Stromal cell of bone marrow (primary cell): ENCODE data around the gene FBXW7.

Experiments used
- DNase-seq: peaks from one replicate; pipeline ENCODE4 v3.0.0-alpha.2; 2012; ENCODE audit warnings: low read depth

The FBXW7 gene

DNA sequence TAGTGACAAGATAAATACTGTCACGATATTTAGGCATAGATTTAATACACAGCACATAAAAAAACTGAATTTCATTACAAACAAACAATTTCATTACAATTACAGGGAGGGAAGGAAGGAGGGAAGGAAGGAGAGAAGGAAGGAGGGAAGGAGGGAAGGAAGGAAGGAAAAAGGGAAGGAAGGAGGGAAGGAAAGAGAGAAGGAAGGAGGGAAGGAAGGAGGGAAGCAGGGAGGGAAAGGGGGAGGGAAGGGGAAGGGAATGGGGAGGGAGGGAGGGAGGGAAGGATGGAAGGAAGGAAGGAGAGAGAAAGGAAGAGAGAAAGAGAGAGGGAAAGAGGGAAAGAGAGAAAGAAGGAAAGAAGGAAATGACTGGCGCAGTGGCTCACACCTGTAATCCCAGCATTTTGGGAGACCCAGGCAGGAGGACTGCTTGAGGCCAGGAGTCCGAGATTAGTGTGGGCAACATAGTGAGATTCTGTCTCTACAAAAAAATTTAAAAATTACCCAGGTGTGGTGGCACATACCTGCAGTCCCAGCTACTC, 64.6 kb downstream of the FBXW7 start:
- no peak for DNase-seq

DNA sequence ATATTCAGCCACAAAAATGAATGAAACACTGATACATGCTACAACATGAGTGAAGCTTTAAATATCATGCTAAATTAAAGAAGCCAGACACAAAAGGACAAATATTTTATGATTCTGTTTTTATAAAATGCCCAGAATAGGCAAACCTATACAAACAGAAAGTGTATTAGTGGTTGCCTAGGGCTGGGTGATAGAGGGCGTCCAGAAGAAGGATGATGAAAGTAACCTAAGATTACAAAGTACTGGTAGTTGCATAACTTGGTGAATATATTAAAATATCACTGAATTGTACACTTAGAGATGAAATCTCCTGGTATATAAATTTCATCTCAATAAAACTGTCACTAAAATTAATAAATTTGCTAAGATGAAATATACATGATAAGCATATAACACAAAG, 67.5 kb downstream of the FBXW7 start:
- DNase-seq: no peak

DNA sequence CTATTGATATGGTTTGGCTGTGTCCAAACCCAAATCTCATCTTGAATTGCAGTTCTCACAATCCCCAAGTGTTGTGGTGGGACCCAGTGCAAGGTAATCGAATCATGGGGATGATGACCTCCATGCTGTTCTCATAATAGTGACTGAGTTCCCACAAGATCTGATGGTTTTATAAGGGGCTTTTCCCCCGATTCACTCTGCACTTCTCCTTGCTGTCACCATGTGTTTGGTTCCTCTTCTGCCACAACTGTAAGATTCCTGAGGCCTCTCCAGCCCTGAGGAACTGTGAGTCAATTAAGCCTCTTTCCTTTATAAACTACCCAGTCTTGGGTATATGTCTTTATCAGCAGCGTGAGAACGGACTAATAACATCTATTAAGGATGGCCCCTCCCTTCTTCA, 68.8 kb downstream of the FBXW7 start:
- no peak for DNase-seq

DNA sequence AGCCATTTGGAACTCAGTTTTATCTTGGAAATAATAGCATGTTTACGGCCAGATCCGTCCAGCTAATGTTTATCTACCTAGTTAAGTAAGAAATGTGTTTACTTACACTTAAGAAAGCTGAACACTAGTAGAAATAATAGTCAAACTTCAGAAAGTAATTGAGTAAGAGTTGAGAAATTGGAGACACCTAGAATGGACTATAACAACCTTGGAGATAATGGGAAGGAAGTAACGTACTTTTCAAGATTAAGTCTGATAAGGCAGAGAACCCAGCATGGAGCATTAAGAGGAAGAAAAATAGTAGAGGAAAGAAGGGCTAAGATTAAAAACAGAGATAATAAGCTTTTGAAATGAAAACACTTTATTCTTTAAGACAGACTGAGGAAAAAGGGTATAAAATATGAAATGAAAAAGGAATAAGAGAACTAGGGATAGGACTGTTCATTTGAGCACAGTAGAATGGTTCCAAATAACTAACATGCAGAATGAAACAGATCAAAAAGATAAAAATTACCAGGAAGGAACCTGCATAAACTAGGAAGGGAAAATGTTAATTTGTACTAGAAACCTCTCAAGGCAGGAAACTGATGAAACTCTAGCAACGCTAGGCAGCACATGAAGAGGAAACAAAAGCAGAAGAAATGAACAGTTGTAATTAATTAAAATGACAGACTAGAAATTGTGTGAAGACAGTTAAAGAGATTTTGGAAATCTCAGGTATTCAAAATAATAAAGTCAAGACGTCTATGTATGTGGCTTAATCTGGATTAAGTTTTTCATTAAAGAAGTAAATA, 71.7 kb downstream of the FBXW7 start:
- no peak for DNase-seq

DNA sequence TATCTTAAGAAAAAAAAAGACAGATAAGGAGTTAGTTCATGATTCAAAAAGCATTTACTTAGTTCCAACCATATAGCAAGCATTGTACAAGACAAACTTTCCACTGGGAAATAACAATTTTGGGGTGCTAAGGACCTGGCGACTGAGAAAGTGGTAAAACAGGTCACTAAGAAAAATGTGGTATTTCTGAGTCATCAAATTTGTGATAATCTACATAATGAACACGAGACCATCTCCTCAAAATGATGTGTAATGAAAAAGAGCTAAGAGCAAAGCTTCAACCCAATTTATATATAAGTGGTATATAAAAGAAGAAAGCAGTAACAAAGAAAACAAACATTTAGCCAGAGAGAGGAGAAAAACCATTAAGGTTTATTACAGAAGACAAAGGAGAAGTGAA, 72.3 kb downstream of the FBXW7 start:
- no peak for DNase-seq

DNA sequence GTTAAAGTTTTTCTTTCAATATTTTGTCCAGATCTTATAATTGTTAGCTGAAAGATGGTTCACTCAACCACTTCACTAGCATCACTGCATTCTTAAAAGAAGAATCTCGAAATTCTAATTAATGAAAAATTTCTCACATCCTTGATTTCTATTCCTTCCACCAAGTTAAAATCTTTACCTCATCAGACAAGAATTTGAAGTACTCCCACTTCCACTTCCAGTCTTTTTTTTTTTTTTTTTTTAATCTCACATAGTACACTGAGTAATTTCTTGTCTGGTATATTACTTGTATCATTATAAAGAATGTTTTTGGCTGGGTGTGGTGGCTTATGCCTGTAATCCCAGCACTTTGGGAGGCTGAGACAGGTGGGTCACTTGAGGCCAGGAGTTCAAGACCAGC, 73.2 kb downstream of the FBXW7 start:
- DNase-seq: no peak

DNA sequence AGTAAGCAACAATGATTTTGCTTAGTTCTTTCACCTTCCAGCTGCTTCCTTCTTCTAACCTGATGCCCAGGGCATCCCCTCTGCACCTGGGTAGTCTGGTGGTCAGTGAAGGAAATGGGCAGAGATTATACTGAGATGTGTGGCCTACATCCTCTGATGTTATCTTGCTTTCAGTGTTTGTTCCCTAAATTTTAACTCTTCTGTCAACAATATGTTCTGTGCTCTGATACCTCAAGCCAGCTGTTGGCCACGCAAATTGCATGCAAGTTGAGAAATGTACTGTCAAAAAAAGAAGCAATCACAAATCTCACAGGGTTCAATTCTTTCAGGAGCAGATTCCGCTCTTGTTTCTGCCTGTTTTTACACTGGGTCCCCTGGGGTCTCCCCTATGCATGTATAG, 73.8 kb downstream of the FBXW7 start:
- no peak for DNase-seq

DNA sequence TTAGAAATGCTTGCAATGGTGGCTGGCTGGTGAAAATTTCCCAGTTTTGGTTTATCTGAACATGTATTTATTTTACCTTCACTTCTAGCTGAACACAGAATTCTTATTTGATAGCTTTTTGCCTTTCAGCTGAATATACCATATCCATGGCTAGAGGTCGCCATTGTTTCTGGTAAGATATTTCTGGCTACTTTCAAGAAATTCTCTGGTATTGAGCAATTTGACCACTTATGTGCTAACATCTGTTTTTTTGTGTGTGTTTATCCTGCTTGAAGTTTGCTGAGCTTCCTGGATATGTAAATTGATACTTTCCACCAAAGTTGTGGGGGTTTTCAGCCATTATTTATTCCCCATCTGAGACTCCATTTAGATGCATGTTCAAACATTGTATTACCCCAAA, 75.4 kb downstream of the FBXW7 start:
- peak; percentile 61 for DNase-seq

DNA sequence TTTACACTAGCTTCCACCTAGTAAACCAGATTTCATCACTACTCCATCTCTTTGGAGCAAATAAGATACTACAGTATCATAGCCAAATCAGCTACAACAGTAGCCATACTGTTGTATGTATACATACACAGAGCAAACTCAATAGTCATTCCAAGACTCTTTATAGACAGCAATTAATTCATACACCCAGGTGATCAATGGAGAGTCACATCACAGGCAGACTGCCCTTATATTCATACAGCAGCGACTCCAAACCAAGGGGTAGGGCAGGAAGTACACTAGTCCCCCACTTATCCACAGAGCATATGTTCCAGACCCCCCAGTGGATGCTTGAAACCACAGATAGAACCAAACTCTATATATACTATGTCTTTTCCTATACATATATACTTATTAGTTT, 76.6 kb downstream of the FBXW7 start:
- no peak for DNase-seq

DNA sequence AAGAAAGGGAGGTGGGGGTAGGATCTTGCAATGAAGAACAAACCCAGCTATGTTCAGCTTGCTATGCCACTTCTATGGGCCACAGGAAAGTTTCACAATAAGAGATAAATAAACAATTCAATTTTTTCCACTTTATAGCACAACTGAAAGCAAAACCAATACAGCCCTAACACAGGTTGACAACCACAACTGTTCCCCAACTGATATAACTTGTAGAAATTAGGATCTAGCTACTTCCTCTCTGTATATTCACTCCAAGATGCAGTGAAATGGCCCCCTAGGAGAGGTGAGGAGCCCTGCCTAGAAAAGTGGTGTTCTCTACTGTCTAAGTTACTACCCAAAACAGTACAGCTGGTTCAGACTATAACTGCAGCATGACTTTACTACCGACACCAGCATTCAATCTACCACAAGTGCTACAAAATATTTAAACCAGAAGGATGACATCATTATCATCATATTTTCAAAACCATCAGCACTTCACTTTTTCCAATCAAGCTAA, 77.0 kb downstream of the FBXW7 start:
- DNase-seq: no peak

DNA sequence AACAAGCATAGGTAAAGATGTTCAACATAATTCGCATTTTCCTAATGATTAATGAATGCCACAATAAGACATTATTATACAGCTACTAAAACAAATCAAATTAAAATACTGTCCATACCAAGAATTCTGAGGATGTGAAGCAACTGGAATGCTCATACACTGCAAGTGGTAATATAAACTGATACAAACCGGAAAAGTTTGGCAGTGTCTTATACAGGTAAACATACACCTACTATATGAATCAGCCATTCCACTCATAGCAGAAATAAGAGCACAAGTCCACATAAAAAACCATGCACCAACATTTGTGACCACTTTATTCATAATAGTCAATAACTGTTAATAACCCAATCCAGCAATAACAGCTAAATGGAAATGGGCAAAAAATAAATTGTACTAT, 79.3 kb downstream of the FBXW7 start:
- no peak for DNase-seq

DNA sequence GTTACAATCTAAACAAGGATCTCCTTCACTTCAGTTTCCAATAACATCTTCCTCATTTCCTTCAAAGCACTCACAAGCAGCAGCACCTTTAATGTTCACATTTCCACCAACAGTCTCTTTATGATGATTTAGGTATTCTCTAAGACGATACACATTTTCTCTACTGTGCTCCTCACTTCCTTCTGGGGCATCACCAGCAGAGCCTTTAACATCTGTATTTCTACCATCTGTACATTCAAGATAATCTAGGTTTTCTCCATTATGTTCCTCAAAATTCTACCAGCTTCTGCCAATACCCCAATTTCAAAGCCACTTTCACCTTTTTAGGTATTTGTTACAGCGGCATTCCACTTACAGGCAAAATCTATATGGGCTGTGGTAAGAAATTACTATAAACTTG, 80.6 kb downstream of the FBXW7 start:
- no peak for DNase-seq

DNA sequence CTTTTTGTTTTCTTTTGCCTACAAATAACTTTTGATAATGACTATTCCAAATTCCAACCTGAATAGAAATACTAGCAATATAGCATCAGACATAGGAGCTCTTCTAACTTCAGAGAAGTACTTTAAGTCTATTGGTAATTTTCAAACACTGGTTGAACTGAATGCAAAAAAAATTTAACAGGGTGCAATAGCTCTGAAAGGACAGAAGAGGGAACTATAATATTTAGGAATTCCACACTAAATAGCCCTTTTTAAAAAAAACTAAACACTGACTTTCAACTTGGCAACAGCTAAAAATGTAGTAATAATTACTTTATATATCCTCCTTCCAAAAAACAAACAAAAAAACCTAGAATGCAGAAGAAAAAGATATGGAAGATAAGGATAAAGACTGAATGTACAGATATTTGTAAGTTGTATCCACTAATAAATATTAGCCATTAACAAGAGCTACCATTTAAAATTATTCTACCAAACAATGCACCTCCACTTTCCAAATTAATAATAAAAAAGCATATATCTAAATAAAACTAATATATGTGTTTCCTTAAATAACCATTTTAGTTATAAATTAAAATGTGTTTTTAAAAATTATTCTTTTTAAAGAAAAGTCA, 81.4 kb downstream of the FBXW7 start:
- DNase-seq: peak; percentile 10

DNA sequence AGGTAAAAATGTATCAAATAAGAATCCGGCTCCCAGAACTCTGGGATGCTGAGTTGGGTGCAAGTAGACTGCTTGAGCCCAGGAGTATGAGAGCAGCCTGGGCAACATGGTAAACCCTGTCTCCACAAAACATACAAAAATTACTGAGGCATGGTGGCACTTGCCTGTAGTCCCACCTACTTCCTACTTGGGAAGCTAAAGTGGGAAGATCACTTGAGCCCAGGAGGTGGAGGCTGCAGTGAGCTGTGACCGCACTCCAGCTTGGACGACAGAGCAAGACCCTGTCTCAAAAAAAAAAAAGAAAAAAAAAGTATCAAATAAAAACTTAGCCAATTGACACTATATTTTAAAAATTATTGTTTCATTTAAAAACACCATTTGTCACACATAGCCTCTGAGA, 84.4 kb downstream of the FBXW7 start:
- no peak for DNase-seq

DNA sequence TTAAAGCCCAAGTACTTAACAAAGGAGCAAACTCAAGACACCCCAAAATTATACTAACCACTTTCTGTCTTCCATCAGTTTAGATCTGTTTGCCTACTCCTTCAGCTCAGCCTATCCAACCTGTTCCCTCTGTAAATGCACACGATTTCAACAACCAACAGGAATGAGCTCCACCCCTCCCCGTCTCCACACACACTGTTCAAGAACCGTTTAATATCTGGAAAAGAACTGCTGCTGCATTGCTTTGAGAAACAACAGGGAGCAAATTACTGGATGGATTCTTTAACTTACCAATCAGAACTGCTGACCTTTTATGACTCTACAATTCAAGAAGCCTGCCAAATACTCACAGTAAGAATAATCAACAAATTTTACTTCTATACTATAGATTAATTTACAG, 87.0 kb downstream of the FBXW7 start:
- DNase-seq: no peak

DNA sequence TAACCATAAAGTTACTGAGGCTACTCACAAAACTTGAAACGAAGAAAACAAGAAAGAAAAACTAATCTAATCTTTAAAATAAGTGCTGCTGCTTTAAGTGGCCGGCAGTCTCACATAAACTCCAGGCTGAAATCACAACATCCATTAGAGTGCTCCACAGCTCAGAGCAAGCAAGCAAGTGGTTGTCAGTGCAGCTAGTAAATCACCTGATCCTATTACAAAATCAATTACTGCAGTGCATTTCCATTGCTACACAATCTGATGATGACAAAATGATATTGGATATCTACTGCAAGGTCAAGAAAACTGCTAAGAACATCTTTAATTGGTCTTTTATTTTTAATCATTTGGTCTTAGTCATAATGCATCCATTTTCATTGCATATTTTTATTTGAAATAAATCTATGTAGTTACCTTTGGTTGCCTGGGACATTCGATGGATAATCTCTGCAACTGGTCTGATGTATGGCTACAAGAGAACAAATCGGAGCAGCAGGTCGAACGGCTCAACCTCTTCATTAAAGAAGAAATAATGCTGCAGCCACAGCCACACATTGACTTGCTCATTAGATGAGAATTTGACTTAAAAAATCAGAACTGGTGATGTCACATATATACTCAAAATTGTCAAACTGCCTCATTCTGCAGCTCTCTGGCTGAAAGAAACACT, 87.7 kb downstream of the FBXW7 start:
- no peak for DNase-seq

DNA sequence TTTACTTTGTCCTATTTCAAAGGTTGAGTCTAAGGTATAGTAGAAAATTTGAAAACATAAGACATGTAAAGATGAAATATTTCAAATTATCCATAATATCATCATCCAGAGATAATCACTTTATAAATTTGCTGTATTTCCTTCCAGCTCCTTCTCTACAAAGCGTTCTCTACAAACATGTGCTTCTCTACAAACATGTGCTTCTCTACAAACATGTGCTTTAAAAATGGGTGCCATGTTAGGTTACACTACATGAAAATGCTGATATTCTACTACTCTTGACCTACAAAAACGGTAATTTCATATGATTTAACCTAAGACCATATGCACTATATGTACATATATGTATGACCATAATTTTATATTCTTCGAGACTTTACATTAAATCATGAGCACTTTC, 92.0 kb downstream of the FBXW7 start:
- no peak for DNase-seq

DNA sequence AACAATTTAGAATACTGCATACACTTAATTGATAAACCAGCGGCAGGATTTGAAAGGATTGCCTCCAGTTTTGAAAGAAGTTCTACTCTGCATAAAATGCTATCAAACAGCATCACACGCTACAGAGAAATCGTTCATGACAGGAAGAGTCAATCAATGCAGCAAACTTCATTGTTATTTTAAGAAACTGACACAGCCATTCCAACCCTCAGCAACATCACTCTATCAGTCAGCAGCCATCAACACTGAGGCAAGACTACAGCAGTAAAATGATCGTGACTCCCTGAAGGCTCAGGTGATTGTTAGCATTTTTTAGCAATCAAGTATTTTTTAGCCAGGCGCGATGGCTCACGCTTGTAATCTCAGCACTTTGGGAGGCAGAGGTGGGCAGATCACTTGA, 98.3 kb downstream of the FBXW7 start:
- DNase-seq: no peak

DNA sequence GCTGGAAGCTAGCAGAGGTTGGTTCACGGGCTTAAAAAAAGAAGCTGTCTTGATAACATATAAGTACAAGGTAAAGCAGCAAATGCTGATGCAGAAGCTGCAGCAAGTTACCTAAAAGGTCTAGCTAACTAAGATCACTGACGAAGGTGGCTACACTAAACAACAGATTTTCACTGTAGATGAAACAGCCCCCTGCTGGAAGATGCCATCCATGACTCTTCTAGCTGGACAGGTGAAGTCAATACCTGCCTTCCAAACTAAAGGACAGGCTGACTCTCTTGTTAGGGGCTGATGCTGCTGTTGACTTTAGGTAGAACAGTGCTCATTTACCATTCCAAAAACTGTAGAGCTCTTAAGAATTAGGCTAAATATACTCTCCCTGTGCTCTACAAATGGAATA, 99.5 kb downstream of the FBXW7 start:
- DNase-seq: no peak

DNA sequence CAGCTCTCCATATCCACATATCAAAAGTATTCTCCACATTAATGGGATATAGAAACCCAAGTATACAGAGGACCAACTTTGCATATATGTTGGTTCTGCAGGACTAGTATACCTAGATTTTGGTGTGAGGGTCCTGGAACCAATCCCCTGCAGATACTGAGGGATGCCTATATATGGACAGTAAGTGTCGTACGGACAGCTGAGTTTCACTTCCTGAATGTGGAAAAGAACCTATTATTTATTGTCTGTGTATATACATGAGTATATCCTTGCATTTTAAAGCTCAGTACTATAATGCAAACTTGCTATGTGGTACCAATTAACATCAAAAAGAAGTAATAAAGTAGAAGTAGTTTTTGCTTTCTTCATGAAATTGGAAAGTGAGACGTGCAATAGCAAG, 101.9 kb downstream of the FBXW7 start:
- no peak for DNase-seq

DNA sequence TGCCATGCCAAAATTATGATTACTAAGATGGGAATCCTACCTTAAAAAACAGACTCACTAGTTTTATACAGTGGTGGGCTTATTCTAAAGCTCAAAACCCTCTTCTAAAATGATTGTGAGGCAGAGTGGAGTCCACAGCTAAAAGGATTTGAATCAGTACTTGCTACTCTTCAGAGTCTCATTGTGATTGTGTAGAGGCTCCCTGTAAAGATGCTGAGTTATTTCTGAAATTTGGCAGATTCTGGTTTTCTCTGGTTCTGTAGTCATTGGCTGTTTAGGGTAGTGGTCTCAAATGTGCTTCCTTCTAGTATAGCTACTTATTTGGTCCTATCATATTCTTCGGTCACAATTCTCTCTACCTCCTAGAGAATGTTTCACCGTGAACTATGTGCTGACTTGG, 104.1 kb downstream of the FBXW7 start:
- no peak for DNase-seq

DNA sequence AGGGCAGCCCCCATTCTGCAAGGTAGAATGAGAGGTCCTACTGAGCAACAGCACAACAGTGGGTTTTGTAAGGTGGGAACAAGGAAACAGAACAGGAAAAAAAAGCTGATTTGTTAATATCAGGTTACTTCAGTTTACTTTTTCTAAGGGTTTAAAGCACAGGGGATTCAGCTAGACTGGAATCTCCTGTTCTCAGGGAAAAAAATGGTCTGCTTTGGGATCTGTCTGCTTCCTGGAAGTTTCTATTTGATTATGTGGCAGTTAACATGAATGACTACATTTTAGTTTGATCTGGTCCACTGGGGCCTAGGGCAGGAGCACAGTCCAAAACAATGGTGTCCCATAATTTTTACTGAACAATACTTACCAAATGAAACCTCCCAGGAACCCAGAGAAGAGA, 104.6 kb downstream of the FBXW7 start:
- no peak for DNase-seq

DNA sequence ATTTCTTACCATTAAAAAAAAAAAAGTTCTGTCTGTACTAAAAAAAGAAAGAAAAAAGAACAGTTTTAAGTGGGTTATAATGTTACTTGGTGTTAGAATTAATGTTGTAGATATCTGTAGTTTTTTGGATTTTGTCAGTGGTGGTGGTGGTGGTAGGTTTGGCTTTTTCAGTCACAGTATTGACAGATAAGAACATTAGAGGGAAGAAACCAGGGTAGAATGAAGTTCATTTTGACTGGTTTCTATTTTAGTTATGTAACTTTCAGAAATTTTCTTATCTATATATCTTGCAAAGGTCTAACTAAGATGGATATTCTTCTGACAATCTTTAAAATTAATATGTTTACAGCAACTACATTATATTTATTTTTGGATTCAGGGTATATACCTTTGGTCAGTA, 105.4 kb downstream of the FBXW7 start:
- no peak for DNase-seq
